ENCODE measurements around the gene DNAJC17.

The DNAJC17 gene

GRCh38 chr15:40716165-40716564 lies 91.1 kb downstream of the DNAJC17 start:
- TF ChIP-seq CTCF (IDR thresholded peaks at IDR 0.05; ENCODE audit: control extremely low read depth, extremely low read depth, low read depth, missing control alignments), result no peak
- no peak for DNase-seq (ENCODE audit: extremely low spot score)
- POLR2A ChIA-PET, result no interaction called here
- CTCF ChIA-PET, result no interaction called here

Measured in GM10248 (cell line).